GM12892 (cell line): ENCODE results near the gene RPL15.

Source experiments
- POLR2A ChIP-seq: IDR thresholded peaks from 2 replicates; pipeline ENCODE4 v1.6.1; 2011; ENCODE audit warnings: low read depth, low read length, control low read depth
- POLR2AphosphoS5 ChIP-seq: IDR thresholded peaks from 2 replicates; pipeline ENCODE4 v1.6.1; 2011; ENCODE audit warnings: low read depth, low read length, control low read depth
- TAF1 ChIP-seq: IDR thresholded peaks from 2 replicates; pipeline ENCODE4 v1.6.1; 2011; ENCODE audit warnings: low read depth, mild to moderate bottlenecking, control low read depth, low read length, borderline replicate concordance

GRCh38 chr3:23884481-23884880 lies 32.5 kb upstream of the RPL15 start:
- TF ChIP-seq POLR2A, result no peak
- no peak for TF ChIP-seq TAF1
- no peak for TF ChIP-seq POLR2AphosphoS5
